ENCODE results near the gene HDAC11.
A peak's percentile ranks its signal among the peaks of the same experiment; 100 is the strongest.

HDAC11 gene

GRCh38 chr3:13452490-13453335 lies 27.4 kb upstream of the HDAC11 start:
- DNase-seq (ENCODE audit: low read depth), result peak; percentile 67
- peak overlapping the region; percentile 27 for H3K4me3 ChIP-seq (replicated peaks; ENCODE audit: low read depth, low read length)
- TF ChIP-seq CTCF (IDR thresholded peaks at IDR 0.05; ENCODE audit: low read length, missing control alignments), result peak; percentile 65

GRCh38 chr3:13455644-13456043 lies 24.5 kb upstream of the HDAC11 start:
- TF ChIP-seq CTCF (IDR thresholded peaks at IDR 0.05; ENCODE audit: low read length, missing control alignments), result no peak
- no peak overlapping the region for H3K4me3 ChIP-seq (replicated peaks; ENCODE audit: low read depth, low read length)
- no peak for DNase-seq (ENCODE audit: low read depth)

GRCh38 chr3:13457593-13457992 lies 22.5 kb upstream of the HDAC11 start:
- DNase-seq (ENCODE audit: low read depth), result no peak
- TF ChIP-seq CTCF (IDR thresholded peaks at IDR 0.05; ENCODE audit: low read length, missing control alignments), result no peak
- H3K4me3 ChIP-seq (replicated peaks; ENCODE audit: low read depth, low read length), result no peak overlapping the region

GRCh38 chr3:13459605-13460340 lies 20.3 kb upstream of the HDAC11 start:
- DNase-seq (ENCODE audit: low read depth), result no peak
- no peak for TF ChIP-seq CTCF (IDR thresholded peaks at IDR 0.05; ENCODE audit: low read length, missing control alignments)
- no peak overlapping the region for H3K4me3 ChIP-seq (replicated peaks; ENCODE audit: low read depth, low read length)

GRCh38 chr3:13460341-13460736 lies 19.8 kb upstream of the HDAC11 start:
- H3K4me3 ChIP-seq (replicated peaks; ENCODE audit: low read depth, low read length), result no peak overlapping the region
- no peak for DNase-seq (ENCODE audit: low read depth)
- no peak for TF ChIP-seq CTCF (IDR thresholded peaks at IDR 0.05; ENCODE audit: low read length, missing control alignments)

GRCh38 chr3:13461169-13462124 lies 18.7 kb upstream of the HDAC11 start:
- TF ChIP-seq CTCF (IDR thresholded peaks at IDR 0.05; ENCODE audit: low read length, missing control alignments), result peak; percentile 55
- DNase-seq (ENCODE audit: low read depth), result peak; percentile 37
- no peak overlapping the region for H3K4me3 ChIP-seq (replicated peaks; ENCODE audit: low read depth, low read length)
